GM19043 (cell line): ENCODE results near the gene AFG3L2.
"Not testable (repeated sequence)": the region's sequence is repeated elsewhere in the genome, so short reads cannot be mapped to it uniquely, and the experiment has no call there.

Experiments used
- ATAC-seq: cut with Tn5 transposase; IDR thresholded peaks from one replicate; pipeline ENCODE4 v1.9.1; 2021; ENCODE audit warnings: low read depth; ENCODE audit not compliant: unreplicated experiment

AFG3L2 gene

DNA sequence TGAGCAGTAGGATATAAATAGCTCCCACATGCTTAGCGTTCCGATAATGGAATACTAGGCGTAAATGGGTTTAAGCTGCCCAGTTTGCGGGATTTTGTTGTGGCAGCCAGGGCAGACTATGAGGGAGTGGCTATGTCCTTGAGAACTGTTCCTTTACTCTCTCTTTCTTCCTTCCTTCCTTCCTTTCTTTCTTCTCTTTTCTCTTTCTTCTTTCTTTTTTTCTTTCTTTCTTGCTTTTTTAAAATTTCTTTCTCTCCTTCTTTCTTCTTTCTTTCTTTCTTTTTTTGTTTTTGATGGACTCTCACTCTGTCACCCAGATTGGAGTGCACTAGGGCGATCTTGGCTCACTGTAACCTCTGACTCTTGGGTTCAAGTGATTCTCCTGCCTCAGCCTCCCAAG, 21.6 kb upstream of the AFG3L2 start:
- ATAC-seq, result no peak

DNA sequence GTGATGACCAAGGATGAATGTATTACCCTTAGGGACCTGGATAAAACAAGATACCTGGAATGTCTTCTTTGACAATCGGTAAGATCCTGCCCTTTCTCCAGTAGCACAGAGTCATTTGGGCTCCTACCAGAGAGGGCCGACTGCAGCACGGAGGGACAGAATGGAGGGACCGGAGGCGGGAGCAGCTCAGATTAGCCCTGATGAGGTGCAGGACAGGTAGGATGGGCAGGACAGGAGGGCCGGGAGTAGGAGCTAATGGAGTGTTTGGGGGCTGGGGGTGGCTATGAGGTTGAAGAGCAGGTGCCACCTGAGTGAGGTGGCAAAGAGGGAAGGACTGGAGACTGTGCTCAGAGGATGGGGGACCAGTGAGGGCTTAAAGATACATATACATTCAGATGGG, 20.8 kb upstream of the AFG3L2 start:
- ATAC-seq, result no peak

GRCh38 chr18:12397254-12397653, 20.2 kb upstream of the AFG3L2 start:
- no peak for ATAC-seq

DNA sequence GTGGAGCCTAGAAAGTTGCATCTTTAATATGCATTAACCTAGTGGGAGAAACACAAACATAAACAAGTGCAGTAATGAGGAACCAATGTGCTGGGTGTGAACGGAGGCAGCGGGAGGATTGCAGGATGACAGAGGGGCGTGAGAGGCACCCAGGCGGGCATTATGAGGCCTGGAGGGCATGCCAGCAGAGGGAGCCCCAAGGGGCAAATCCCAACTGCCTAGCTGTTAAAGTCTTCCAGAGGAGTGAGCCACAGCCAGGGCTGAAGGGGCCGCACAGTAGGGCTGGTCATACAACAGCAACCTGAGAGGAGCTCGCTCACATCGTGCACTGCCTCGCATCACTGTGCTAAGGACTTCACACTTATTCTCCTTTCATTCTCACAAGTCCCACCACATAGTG, 17.4 kb upstream of the AFG3L2 start:
- ATAC-seq, result no peak

DNA sequence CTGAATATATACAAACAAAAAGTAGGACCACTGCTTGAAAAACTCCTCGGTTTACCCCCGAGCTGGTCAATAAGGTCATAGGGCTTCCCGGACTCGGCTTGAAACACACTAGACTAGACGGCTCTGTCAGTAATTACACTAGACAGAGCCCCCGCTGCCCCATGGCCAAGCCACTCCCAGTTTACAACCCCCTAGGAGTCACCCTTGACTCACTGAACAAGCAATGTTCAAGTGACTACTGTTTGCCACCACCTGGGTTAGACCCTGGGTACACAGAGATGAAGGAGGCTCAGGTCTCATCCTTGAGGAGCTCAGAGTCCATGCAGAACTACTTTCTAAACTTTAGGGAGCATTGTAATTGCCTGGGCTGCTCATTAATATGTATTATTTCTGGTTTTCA, 17.0 kb upstream of the AFG3L2 start:
- no peak for ATAC-seq

- no peak for ATAC-seq
Observed at GRCh38 chr18:12393510-12393909, 16.5 kb upstream of the AFG3L2 start.

DNA sequence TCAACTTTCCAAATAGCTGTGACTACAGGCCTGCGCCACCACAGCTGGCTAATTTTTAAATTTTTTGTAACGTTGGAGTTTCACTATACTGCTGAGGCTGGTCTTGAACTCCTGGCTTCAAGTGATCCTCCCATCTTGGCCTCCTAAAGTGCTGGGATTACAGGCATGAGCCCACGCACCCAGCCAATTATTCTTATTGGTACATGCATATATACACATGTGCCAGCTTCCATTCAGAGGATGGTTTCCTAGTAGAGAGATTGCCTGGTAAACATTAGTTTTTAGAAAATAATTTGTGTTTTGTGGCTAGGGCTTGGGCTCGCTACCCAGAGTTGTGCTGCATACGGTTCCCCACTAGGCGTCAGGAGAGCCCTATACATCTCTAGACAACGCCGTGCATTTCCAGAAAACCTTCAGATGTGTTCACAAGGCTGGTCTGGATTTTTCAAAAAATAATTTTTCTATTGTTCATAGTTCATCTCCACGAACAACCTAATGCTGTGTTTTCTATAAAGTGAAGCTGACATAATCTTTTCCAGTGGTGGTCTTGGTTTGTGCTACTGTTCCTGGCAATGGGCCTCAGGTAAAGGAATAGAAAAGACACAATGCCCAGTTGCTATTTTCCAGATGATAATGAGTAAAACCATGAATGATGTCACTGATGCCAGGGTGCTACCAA, 14.6 kb upstream of the AFG3L2 start:
- ATAC-seq, result peak; percentile 63

DNA sequence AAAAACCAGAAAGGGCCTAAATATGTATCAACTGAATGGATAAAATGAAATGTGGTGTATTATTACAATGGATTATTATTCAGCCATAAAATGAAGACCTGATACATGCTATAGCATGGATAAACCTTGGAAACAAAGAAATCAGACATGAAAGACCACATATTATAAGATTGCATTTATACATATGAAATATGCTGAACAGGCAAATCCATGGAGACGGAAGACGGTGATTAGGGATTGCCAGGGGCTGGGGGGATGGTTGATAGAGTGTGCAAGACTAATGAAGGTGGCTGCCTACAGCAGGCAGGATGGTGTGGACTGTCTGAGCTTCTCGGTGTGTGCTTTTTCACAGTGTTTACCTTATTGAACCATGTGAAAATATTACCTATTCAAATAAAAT, 11.4 kb upstream of the AFG3L2 start:
- ATAC-seq, result no peak

- ATAC-seq, result no peak
Observed at GRCh38 chr18:12384261-12384660, 7.2 kb upstream of the AFG3L2 start.

DNA sequence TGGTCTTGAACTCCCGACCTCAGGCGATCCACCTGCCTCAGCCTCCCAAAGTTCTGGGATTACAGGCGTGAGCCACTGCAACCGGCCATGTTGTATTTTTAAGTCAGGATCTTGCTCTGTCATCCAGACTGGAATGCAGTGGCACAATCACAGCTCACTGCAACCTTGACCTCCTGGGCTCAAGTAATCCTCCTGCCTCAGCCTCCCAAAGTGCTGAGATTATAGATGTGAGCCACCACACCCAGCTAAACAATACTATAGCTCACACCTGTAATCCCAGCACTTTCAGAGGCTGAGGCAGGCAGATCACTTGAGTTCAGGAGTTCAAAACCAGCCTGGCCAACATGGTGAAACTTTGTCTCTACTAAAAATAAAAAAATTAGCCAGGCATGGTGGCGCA, 6.7 kb upstream of the AFG3L2 start:
- not testable (repeated sequence) for ATAC-seq

- not testable (repeated sequence) for ATAC-seq
Observed at GRCh38 chr18:12382221-12382814, 5.3 kb upstream of the AFG3L2 start.

DNA sequence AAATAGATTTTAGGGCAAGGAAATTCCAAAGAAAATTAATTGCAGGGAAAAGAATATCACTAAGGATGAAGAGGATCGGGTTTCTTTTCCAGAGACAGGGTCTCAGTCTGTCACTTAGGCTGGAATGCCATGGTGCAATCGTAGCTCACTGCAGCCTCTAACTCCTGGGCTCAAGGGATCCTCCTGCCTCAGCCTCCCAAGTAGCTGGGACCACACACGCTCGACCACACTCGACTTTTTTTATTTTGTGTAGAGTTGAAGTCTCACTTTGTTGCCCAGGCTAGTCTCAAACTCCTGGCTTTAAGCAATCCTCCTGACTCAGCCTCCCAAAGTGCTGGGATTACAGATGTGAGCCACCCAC, 1.2 kb upstream of the AFG3L2 start:
- ATAC-seq, result not testable (repeated sequence)

DNA sequence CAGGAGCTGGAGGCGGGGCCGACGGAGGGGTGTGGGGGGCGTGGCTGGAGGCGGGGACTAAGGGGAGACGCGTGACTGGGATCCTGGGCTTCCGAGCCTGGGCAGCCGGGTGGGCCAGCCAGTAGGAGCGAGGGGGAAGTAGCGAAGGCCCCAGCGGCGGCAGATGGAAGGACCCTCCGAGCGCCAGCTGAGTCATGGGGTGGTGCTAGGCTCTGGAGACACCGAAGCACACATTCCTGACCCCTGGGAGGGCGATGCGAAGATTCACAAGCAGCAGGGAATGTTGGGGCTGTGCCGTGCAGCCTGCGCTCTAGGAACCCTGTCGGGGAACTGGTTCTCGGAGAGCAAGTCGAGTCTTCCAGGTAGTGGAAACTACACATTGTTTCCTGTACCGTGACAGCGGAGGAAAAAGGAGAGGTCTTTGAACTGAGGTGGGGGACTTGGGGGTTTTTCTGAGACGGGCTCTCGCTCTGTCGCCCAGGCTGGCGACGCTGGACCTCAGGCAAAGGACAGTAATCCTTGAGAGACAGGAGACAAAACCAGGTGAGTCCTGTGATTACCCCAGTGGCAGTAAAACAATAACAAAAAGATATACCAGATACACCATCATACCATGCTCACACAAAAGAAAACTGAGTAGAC, 650 bp upstream of the AFG3L2 start:
- ATAC-seq, result peak; percentile 55

DNA sequence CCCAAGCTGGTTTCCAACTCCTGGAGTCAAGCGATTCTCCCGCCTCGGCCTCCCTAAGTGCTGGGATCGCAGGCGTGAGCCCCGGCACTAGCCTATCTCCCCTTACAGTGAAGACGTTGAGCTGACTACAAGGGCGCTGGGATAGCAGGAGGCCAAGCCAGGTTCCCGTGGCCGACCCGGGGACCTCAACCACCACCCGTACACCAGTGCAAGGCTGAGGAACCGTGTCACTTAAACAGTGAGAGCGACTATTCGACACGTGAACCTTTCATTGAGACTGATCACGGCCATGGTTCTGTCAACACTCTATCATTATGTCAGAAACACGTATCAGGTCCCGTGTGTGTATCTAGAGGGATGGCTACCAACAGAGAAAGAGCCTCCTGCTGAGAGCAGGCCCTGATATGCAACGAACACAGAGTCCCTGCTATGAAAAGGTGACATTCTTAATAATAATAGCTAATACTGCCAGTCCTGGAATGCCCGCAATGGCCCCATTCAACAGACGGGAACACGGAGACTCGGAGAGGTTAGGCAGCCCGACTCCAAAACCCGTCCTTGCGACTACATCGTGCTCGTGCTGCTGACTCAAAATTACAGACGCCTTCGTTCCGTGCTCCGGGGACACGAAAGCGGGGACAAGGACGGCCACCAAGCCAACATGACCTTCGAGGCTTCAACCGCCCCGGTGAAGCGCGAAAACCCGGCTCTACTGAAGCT, 833 bp downstream of the AFG3L2 start:
- ATAC-seq, result no peak

DNA sequence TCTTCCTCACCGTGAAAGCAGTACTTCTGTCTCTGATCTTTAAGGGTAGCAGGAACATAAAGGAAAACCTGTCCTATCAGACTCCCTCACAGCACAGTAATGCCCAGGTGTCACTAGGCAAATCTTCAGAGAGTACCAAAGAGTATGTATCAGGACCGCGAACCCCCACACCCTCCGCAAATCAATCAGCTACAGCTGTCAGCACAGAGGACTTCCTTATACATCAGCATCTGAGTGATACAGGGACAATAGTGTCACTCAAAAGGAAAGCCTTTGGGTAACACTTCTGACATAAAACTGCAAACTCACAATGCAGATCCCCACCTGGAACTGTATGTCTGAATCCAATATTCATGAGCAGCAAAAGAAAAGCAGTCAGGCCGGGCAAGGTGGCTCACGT, 2.6 kb downstream of the AFG3L2 start:
- no peak for ATAC-seq

DNA sequence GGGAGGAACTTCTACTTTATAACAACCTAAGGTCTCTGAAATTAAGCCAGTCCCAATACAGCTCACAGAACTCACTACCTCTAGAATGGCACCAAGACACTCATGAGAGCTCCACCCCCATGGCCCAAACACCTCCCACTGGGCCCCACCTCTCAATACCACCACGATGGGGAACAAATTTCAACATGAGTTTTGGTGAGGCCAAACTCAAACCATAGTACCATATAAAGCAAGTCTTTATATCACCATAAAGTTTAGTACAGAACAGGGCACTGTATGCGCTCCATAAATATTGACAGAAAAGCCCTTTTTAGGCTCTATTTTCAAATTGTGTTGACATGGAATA, 3.3 kb downstream of the AFG3L2 start:
- no peak for ATAC-seq

DNA sequence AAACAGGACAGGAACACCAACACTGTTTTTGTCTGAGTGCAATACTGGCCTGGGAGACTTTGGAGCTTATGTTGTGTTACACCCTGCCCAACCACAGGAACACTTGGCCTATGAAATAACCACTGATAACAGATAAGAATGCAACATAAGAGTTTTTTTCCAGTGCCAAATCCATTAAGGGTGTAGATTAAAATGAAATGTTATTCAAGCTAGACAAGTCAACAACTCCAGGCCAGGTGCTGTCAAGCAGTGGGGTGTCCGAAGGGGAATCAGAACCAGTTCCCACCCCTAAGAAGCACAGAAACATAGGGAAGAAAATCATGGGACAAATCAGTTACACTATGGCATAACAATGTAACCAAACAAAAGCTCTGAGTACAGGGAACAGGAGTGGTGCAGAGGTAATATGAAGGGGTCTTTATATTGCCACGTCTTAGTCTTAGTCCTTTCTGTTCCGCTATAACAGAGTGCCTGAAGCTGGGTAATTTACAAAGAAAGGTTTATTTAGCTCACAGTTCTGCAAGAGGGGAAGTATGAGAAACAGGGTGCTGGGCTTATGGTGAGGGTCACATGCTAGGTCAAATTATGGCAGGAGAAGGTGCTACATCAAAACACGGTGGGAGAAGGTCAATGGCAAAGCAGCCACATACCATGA, 3.8 kb downstream of the AFG3L2 start:
- no peak for ATAC-seq

- ATAC-seq, result no peak
Observed at GRCh38 chr18:12372406-12372805, 4.6 kb downstream of the AFG3L2 start.

GRCh38 chr18:12371590-12371989, 5.4 kb downstream of the AFG3L2 start:
- no peak for ATAC-seq

DNA sequence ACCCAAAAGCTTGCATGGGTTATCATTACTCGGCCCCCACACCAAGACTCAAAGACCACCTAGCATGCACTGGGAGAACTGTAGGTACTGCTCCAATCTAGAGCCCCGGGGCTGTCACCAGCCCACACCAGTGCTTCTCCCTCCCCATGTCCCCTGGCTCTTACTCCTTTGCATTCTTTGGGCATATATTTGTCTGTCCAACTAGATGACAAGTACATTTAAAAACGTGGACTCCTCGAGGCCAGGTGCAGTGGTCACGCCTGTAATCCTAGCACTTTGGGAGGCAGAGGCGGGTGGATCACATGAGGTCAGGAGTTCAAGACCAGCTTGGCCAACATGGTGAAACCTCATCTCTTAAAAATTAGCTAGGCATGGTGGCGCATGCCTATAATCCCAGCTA, 7.8 kb downstream of the AFG3L2 start:
- ATAC-seq, result no peak

GRCh38 chr18:12366784-12367183, 10.2 kb downstream of the AFG3L2 start:
- ATAC-seq, result no peak
